Stimulated activated naive CD4-positive, alpha-beta T cell (primary cell): ENCODE results near the gene EFCAB13.

ENCODE experiments used
- DNase-seq, 6 experiments: peaks; one replicate each; lab custom pipeline; 2025; lab: John Stamatoyannopoulos, UW

Gene EFCAB13

DNA sequence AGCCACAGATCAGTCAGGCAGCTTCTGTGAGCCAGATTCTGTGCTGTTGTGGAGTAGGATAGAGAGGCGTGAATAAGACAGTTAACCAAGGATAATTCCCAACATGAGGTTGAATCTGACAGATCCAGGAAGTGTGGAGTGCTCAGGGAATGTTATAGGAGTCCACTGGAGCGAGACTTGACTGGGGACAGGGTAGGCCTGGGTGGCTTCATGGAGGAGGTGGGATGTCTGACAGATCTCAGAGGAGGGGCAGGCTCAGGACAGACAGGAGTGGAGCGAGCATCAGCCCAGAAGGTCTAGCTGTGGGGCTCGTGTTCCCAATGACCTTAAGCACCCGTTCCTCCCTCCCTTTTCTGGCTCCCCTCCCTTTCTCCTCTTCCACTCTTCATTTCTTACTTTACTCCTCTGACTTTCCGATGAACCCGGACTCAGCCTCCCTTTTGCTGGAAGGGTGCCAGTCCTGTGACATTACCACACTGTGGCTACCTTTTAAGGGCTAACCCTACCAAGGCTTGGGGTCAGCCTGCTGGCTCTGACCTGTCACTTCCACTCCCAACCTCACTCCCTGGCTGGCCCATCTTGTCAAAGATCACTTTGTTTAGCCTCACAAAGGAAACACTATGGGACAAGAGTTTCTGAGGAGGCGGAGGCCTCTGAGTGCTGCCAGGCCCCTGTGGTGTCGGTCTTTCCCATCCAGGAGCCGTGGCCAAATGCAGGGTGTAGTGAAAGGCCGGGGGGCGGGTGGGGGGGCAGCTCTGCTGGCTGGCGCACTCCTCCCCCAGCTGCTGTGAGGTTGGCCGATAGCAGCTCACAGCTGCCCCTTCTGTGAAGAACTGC, 28.5 kb upstream of the EFCAB13 start:
- DNase-seq: no peak

DNA sequence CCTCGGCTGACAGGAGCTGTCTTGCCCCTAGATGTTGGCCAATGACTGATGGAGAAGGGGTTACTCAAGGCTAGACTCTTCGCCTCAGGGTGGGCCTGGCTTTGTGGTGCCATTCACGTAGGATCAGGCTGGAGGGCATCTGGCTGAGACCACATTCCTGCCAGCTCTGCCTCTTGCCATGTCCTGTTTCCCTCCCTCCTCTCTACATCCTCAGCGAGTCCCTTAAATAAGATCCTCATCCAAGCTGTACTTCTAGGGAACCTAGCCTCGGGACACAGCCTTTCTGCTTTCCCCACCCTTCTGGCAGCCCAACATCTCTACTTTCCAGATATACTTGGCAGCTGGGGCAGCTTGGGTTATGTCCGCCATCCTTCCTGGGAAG, 27.9 kb upstream of the EFCAB13 start:
- no peak for DNase-seq

DNA sequence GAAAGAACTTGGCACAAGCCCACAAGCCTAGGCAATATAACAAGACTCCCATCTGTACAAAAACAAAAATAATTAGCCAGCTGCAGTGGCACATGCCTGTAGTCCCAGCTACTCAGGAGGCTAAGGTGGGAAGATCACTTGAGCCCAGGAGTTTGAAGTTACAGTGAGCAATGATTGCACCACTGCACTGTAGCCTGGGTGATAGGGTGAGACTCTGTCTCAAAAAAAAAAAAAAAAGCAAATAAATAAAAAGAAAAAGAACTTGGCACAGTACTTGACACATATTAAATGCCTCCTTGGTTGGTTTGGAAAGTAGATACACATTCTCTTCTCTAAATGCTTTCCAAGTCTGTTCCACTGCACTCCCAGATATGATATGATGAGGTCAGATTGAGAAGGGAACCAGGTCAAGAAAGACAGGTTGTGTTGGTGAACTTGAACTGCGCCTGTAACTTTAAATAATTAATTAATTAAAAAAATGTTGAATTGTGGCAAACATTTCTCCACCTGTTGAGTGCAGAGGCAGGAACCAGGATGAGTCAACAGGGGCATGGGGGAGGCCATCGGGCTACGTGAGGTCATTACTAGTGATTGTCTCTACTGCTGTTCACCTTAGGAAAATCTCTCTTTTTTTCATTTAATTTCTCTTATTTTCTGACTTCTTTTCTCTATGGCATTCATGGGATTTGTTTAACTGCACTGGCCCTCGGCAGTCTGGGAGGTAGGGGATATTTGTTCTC, 25.9 kb upstream of the EFCAB13 start:
- DNase-seq: no peak

DNA sequence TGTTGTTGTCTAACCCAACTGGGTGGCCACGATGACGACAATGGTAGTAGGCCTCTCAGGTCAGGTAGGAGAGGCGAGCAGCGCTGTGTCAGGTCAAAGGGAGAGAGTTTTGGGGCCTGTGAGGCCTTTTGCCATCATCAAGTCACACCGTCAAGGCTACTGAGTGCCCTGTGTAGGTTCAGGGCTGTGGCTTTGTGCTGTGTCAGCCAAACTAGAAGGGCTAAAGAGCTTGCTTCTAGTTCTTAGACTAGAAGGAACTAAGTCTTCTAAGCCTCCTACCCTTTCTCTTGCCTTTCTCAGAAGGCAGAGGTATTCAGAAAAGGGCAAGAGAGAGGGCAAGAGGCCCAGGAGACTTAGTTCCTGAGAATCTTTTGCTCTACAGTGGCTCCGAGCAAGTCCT, 25.0 kb upstream of the EFCAB13 start:
- DNase-seq: no peak

DNA sequence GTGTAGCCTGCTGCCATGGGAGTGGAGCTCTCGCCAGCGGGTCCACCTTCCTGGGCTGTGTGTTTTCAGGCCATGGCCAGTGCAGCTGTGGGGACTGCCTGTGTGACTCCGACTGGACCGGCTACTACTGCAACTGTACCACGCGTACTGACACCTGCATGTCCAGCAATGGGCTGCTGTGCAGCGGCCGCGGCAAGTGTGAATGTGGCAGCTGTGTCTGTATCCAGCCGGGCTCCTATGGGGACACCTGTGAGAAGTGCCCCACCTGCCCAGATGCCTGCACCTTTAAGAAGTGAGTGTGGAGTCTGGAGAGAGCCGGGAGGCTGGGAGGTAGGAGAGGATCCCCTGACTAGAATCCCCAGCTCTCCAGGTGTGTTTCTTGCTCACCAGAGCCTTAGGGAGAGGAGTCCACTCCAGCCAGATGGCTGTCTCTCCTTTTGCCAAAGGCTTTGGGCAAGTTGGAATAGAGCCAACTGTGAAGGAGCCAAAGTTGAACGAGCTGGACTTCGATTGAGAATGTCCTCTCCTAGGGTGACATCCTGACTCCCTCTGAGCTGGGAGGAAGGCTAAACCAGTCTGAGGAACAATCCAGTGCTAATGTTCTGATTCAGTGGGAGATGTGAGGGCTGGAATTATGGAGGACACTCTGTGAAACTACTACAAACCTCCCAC, 24.4 kb upstream of the EFCAB13 start:
- DNase-seq: no peak

DNA sequence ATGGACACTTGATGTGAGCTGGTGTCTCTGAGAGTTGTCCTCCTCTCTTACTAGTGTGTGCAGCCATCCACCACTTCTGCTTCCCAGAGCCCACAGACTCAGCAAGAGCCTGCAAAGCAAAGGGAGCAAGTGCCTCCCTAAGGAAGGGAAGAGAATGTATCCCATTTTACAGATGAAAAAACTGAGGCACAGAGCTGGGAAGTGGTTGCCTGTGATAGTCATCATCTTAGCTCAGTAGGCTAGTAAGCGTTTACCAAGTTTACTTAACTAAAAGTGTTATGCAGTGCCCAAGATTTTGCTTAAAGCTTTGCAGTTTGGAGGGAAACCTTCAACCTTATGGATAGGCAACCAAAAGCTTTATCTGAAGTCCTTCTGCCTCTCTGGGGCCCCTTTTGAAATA, 23.0 kb upstream of the EFCAB13 start:
- DNase-seq: no peak

DNA sequence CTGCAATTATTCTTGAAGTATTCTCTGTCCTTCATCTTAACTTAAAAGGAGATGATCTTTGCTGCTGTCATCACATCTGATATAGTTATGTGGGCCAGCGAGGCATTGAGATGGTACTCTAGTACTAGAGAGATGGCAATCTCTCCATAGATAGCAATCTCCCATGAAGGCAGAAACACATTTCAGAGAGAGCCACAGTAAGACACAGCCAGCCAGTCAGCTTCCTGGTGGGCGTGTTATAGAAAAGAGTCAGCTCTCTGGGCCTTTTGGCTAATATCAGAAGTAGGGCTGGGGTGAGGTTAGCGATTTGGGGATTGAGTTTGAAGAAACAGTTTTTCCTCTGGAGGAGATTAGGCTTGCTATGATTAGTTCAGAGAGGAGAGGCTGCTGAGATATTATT, 22.6 kb upstream of the EFCAB13 start:
- no peak for DNase-seq

DNA sequence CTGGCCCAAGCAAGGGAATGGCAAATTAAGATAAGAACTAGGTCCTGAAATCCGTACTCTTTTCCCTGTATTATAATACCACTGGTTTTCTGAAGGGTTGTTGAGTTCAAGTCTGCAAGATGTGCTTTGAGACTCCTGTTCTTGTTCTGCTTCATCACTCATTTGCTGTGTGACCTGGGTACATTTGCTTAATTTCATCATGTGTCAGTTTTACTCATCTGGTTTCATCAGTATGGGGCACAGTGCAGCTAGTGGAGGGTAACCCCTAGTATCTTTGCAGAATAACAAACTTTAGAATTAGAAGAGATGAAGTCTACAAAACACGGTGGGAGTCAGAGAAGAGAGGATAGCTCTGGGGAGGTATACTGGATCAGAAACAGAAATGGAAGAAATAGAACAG, 21.9 kb upstream of the EFCAB13 start:
- no peak for DNase-seq

DNA sequence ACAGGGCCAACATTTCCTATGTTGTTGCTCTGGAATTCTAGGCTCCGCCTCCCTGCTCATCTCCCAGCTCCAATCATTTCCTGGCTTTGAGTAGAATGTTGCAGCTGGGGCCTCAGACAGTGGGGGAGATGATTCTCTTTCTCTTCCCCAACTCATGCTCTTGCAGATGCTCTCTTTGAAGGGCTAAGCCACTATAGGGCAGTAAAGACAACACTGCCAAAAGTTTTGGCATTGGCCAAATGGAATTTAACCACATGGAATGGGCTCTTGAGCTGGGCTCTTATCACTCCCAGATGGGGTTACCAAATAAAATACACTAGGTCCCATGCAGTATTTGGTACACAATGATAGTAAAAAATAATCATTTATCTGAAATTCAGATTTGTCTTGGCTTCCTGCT, 19.6 kb upstream of the EFCAB13 start:
- no peak for DNase-seq

DNA sequence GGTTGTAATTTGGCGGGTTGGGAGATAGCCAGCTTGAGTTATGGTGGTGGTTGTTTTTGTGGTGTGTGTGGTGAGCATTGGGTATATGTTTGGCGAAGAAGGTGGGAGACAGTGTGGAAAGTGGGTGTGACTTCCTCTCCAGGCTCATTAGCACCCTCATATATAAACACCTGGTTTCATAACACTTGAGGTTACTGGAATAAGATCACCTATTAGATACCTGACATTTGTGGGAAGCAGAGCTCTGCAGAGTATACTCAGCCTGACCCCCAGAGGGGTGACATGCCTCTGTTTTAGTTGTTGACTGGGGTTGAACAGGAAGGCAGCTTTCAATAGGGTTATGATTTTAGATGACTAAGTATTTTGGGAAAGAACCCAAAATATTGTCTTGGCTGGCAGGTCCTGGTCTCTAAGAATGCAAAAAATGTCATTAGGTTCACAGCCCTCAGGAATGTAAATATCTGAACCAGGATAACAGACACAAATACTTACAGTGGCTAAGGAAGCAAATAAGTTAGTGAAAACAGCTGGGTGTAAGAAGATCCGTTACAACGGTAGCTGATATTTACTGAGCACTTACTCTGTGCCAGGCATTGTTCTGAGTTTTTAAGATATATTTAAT, 18.3 kb upstream of the EFCAB13 start:
- no peak for DNase-seq

DNA sequence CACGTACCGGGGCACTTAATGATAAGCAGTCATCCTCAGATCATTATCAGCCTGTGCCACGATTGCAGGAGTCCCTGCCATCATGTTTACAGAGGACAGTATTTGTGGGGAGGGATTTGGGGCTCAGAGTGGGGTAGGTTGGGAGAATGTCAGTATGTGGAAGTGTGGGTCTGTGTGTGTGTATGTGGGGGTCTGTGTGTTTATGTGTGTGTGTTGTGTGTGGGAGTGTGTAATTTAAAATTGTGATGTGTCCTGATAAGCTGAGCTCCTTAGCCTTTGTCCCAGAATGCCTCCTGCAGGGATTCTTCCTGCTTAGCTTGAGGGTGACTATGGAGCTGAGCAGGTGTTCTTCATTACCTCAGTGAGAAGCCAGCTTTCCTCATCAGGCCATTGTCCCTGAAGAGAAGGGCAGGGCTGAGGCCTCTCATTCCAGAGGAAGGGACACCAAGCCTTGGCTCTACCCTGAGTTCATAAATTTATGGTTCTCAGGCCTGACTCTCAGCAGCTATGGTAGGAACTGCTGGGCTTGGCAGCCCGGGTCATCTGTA, 13.5 kb upstream of the EFCAB13 start:
- no peak for DNase-seq

DNA sequence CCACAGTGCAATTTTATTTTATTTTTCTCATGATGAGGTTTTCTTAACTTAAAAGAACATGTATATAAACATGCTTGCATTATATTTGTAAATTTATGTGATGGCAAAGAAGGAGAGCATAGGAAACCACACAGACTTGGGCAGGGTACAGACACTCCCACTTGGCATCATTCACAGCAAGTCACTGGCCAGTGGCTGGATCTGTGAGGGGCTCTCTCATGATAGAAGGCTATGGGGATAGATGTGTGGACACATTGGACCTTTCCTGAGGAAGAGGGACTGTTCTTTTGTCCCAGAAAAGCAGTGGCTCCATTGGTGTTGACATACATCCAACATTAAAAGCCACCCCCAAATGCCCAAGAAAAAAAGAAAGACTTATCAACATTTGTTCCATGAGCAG, 12.3 kb upstream of the EFCAB13 start:
- DNase-seq: no peak

DNA sequence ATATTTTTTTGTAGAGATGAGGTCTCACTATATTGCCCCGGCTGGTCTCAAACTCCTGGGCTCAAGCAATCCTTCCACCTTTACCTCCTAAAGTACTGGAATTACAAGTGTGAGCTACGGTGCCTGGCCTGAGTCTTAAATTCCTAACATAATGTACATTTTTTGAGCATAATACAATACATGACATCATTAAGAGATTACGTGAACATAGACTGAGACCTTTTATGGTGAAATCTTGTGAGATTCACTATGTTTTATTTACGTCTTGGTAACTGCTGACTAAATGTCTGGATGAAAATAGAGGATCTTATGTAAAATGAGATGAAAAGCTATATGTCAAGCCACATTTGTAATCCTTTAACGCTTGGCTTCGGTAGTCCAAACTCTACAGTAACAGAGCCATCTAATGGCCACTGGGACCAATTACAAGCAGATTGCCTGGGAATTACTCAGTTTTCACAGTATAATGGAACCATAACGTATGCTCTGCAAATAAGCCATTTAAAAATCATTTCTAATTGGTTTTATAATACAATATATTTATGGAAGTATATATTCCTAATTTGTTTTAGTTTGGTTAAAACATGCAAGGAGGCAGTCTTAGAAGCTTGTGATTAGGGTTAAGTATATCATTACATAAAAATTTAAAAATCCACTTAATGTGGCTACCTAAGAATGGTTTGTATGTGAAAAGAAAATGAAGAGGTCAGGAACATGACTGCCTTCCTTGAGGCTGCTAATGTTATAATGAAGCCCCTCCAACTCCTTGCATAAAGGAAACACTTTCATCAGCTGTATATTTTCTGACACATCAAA, 8.1 kb upstream of the EFCAB13 start:
- DNase-seq: peak in 3 of 6 experiments; percentile 21 to 48 (median 35)

DNA sequence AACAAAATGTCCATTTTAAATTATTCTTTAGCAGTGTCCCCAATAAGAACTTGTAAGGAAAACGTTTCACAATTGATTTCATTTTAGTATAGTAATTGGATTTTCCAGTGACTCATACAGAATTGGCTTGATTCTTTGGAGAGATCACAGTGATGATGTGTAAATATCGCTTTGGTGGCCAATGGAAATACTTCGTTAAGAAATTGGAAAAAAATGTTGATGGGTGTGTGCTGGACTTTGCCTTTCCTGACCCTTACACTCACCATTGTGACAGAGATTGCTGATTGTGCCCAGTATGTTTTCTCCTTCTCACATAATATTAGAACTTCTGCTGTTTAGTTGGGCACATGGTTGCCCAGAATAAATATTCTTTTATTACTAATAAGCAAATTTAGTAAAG, 7.4 kb upstream of the EFCAB13 start:
- DNase-seq: no peak

DNA sequence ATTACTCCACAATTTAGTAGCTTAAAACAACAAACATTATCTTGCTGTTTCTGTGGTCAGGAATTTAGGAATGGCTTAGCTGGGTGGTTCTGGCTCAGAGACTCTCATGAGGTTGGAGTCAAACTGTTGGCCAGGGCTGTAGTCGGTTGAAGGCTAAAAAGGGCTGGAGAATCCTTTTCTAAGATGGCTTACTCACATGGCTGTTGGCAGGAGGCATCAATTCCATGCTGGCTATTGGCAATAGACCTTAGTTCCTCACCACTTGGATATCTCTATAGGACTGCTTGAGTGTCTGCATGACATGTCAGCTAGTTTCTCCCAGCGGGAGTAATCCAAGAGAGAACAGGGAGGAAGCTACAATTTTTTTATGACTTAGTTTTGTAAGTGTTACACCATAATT, 6.6 kb upstream of the EFCAB13 start:
- no peak for DNase-seq

DNA sequence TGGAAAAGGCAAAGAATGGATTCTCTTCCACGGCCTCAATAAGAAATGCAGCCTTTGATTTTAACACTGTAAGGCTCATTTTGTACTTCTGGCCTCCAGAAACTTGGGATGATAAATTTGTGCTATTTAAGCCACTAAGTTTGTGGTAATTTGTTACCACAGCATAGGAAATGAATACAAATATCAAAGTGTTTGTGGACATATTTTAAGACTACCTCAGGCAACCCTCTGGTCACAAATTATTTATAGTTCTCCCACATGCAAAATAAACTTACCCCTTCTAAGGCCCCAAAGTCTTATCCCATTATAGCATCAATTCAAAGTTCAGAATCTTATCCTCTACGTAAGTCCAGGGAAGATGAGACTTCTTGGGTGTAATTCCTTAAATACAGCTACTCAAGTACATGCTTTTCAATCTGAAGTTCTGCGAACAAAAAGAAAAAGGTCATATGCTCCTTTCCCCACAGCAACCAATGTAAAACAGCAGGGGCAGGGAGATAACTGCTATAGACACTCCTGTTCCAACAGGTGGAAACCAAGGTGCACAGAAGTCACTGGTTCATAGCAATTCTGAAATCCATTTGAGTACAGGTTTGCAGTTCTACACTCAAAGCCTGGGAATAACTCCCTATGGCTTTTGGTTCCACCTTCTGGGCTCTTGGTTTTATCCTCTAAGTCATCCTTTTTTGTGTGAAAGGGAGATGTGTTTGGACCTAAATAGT, 5.4 kb upstream of the EFCAB13 start:
- DNase-seq: no peak

DNA sequence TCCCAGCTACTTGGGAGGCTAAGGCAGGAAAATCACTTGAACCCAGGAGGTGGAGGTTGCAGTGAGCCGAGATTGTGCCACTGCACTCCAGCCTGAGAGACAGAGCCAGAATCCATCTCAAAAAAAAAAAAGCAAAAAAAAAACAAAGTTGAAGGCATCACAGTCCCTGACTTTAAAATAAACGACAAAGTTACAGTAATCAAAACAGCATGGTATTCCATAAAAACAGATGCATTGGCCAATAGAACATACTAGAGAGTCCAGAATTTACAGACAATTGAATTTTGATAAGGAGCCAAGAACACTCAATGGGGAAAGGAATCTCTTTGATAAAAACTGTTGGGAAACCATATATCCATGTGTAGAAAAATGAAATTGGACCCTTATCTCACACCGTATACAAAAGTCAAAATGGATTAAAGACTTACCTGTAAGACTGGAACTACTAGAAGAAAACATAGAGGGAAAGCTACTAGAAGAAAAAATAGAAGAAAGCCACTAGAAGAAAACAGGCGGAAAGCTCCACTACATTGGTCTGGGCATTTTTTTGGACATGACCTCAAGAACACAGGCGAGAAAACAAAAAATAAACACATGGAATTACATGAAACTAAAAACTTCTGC, 2.8 kb upstream of the EFCAB13 start:
- no peak for DNase-seq

DNA sequence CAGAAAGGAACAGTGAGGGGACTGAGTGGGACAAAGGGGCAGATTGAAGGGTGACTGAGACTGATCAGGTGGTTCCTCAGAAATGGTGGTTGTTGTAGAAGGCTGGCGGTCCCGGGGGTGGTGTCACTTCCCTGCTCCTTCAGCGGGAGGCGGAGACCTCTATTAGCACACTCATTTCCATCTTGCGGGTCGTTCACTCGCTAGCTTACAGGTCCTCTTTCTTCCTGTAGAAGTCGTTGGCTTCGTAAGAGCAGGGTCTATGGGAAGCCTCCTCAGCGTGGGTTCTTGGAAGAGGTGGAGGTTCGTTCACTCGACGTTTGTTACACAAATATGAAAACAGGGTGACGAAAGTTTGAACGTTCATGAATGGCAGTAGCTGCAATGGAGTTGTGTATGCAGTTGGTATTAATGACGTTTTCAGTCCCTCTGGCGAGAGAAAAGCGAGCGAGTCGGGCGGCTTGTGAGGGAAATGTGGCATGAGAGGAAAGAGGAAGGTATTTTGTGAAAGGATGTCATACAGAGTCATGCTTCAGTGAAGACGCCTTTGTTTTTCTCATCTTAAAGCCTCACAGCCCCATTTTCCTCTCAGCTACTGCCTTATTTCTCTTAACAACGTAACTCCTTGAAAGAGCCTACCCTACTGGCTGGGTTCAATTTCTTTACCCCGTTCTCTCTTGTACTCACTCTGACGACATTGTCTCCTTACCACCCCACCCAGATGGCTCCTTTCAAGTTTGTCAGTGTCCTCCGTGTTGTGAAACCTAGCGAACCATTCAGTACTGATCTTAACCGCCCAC, 667 bp downstream of the EFCAB13 start:
- peak; percentile 30 to 74 (median 59) for DNase-seq

DNA sequence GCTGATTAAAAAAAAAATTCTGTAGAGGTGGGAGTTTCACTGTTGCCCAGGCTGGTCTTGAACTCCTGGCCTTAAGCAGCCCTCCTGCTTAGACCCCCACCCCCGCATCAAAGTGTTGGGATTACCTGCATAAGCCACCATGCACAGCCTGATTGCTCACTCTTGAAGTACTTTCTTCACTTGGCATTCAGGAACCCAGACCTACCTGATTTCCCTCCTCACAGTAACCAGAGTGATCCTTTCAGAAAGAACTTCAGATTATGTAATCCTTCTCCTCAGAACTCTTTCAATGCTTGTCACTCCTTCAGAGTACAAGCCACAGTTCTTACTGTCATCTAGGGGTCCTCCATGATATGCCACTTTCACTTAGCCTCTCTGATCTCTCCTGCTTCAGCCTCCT, 1.4 kb downstream of the EFCAB13 start:
- DNase-seq: no peak
